HG03139 (cell line): ENCODE results near the gene FXYD3.

ENCODE experiments used
- ATAC-seq: cut with Tn5 transposase; IDR thresholded peaks from one replicate; pipeline ENCODE4 v1.9.1; 2021; ENCODE audit not compliant: unreplicated experiment

The FXYD3 gene

GRCh38 chr19:35105411-35106290, 10.0 kb upstream of the FXYD3 start:
- ATAC-seq: no peak

GRCh38 chr19:35106291-35106583, 9.4 kb upstream of the FXYD3 start:
- no peak for ATAC-seq

GRCh38 chr19:35106898-35107541, 8.6 kb upstream of the FXYD3 start:
- ATAC-seq: no peak

GRCh38 chr19:35107545-35107944, 8.1 kb upstream of the FXYD3 start:
- ATAC-seq: no peak

- no peak for ATAC-seq
Observed at GRCh38 chr19:35108730-35109129, 6.9 kb upstream of the FXYD3 start.

GRCh38 chr19:35109395-35110112, 6.1 kb upstream of the FXYD3 start:
- no peak for ATAC-seq

GRCh38 chr19:35110974-35111373, 4.6 kb upstream of the FXYD3 start:
- ATAC-seq: no peak

- ATAC-seq: no peak
Observed at GRCh38 chr19:35112995-35113688, 2.5 kb upstream of the FXYD3 start.

GRCh38 chr19:35114353-35115176, 1.1 kb upstream of the FXYD3 start:
- ATAC-seq: no peak

GRCh38 chr19:35116072-35116801, 614 bp downstream of the FXYD3 start:
- ATAC-seq: no peak

- no peak for ATAC-seq
Observed at GRCh38 chr19:35117116-35117515, 1.5 kb downstream of the FXYD3 start.

- no peak for ATAC-seq
Observed at GRCh38 chr19:35117799-35118198, 2.2 kb downstream of the FXYD3 start.

- no peak for ATAC-seq
Observed at GRCh38 chr19:35118268-35119020, 2.8 kb downstream of the FXYD3 start.

GRCh38 chr19:35119091-35119490, 3.5 kb downstream of the FXYD3 start:
- ATAC-seq: no peak

GRCh38 chr19:35119578-35120155, 4.0 kb downstream of the FXYD3 start:
- ATAC-seq: no peak

GRCh38 chr19:35120492-35120891, 4.9 kb downstream of the FXYD3 start:
- ATAC-seq: no peak

- no peak for ATAC-seq
Observed at GRCh38 chr19:35120898-35121297, 5.3 kb downstream of the FXYD3 start.

- ATAC-seq: no peak
Observed at GRCh38 chr19:35122687-35123551, 7.3 kb downstream of the FXYD3 start.
